ENCODE data around the gene RAB29.
"Not testable (repeated sequence)": the region's sequence is repeated elsewhere in the genome, so short reads cannot be mapped to it uniquely, and the experiment has no call there.

The RAB29 gene

DNA sequence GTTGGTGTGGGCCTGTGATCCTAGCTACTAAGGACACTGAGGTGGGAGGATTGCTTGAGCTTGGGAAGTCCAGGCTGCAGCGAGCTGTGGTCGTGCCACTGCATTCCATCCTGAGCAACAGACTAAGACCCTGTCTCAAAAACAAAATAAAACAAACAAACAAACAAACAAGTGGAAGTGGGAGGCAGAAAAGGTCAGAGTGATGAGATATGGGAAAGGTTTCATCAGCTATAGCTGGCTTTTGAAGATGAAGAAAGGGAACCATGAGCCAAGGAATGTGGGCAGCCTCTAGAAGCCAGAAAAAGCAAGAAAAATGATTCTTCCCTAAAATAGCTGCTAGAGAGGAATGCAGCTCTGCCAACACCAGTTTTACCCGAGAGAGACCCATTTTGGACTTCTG lies 14.7 kb downstream of the RAB29 start:
- no peak for DNase-seq

DNA sequence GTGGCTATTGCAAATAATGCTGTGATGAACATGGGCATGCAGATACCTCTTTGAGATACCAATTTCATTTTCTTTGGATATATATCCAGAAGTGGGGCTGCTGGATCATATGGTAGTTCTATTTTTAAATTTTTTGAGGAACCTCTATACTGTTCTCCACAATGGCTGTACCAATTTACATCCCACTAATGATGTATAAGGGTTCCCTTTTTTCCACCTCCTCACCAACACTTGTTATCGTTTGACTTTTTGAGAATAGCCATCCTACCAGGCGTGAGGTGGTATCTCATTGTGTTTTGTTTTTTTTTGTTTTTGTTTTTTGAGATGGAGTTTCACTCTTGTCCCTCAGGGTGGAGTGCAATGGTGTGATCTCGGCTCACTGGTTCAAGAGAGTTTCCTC lies 18.7 kb downstream of the RAB29 start:
- DNase-seq, result no peak

DNA sequence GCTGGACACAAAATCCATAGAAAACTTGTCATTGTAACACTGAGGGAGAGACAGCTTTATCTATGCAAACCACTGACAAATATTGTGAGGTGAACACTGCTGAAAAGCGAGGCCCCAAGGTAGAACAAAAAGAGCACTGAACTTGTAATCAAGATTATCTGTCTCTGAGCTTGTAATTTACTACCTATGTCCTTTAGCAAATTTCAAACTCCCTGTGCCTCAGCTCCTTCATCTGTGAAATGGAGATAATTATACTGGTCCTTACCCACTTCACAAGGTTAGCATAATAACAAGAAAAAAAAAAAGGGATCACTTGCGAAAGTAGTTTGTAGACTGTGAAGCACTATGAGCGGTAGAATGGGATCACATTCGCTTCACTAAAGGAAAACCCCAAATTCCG lies 20.4 kb downstream of the RAB29 start:
- no peak for DNase-seq

DNA sequence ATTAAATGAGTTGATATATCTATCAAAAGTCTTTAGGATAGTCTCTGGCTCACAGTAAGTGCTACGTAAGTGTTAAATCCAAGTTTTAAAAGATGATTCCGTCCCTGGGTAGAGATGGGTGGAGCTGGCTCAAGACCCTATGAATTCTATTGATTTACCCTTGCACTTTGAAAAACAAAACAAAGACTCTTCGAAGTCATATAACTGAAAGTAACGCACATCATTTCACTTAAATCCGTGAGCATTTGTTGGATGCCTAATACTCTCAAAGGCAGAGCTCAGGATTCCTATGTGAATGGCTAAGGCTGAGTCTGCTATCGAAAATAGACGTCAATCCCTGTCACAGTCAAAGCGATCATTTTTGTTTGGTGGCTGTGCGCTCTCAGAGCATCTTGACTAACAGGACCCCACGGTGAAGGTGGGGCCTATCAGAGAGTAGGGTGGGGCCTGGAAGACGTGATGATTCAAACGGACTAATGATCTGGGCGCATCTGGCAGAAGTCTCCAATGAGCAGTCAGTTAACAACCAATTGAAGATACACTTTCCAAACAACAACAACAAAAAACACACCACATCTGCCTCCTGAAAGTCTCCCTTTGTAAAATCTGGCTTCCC lies 24.1 kb downstream of the RAB29 start:
- no peak for DNase-seq

DNA sequence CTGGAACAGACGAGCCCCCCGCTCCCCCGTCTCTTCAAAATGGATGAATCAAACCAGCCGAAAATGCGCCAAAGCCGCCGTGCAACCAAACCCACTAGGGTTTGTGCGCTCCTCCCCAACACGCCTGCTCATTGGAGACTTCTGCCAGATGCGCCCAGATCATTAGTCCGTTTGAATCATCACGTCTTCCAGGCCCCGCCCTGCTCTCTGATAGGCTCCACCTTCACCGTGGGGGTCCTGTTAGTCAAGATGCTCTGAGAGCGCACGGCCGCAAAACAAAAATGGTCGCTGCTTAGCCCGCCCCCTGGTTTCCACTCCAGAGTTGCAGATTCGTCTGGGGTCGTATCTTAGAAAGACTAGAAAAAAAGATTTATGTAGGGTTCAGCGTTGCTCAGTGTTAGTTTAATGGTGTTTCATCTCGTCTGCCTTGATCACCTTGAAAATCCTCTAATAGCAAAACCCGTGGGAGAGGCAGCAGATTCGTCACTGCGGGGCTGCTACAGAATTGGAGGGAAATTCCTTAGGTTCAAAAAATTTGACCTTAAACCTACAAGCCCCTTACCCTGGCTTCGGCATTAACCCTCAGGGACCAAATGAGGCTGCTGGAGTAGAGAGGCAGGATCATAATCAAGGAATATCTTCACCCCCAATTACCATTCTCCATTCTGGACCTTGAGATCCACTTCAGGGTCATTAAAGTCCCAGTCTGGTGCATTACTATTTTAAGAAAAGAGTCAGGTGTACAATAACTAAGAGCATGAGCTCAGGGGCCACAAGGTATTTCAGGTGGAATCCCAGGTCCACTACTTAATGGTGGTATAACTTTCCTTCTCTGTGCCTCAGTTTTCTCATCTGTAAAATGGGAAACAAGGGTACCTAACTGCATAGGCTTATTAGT lies 24.9 kb downstream of the RAB29 start, which contains the start of gene NUCKS1:
Gene NUCKS1 (minus strand): TSS at position 45 of the 898 bp plus-strand sequence. CDS start 209 bp downstream, outside the sequence.
- peak; percentile 99 for DNase-seq

DNA sequence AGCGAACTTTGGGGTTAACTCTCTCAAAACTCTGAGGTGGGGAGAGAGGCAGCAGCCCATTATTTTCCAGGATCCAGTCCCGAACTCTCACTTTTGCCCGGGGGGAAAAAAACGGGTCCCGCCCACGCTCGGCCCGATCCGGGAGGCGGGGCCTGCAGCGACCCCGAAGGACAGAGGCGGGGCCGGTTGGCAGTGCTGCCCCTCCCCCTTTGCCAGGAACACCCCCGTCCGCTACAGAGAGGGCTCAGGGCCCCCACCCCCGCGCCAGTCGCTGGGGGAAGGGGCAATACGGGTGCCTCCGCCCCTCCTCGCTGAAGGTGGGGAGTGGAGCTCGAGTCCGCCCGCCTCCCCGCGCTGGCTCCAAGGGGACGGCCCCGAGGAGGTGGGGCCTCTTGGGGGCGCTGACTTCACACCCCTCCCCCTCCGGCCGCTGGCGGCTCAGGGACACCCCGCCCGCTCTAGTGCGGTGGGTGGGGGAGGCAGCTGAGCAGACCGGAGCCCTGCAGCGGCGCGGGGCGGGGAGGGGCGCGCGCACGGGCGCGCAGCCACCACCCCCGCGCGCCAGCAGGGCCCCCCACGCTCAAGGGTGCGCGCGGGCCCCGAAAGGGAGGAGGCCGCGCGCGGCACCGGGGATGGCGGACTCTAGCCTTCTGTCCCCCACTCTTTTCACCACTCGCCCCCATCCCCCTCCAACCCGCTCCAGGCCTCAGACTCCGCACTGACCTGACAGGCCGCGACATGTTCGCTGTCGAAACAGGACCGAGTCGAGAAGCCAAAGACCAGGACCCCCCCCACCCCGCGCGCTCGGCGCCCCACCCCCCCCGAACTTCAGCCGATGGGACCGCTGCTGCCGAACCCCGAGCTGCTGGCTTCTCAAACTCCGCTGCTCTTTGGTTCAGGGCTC lies 25.8 kb downstream of the RAB29 start:
- peak; percentile 98 for DNase-seq

DNA sequence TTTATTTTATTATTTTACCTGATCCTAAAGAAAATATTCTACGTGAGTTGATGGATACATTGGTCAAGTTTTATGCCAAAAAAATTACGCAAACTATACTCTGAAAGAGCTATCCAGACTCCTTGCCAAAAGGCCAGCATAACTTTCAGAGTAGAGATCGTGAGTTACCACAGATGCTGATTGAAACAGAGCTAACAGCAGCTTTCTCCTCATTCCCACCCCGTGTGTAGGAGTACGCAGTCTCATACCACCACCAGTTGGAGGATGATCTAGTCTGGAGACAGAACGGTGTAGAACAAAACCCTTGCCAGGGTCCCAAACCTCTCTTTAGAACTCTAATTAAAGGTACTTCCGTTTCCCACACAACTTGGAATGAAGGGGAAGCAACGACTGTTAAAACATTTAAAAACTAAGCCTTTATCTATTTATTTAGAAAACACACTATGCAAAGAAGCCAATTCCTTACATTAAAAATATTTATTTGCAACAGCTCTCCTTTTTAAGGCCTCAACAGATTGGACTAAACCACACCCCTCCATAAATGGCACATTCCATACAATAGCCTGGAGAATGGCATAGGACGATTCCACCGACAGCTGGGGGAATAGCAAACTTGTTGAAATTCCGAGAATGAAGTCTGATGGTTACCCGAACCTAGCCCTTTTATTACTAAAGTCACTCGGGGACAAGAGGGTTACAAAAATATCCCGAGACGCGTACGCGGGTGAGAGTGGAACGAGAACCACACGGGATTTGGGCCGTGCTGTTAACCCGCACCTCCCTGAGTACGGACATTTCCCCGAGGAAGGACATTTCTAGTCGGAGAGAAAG lies 26.7 kb downstream of the RAB29 start:
- DNase-seq, result peak; percentile 66

DNA sequence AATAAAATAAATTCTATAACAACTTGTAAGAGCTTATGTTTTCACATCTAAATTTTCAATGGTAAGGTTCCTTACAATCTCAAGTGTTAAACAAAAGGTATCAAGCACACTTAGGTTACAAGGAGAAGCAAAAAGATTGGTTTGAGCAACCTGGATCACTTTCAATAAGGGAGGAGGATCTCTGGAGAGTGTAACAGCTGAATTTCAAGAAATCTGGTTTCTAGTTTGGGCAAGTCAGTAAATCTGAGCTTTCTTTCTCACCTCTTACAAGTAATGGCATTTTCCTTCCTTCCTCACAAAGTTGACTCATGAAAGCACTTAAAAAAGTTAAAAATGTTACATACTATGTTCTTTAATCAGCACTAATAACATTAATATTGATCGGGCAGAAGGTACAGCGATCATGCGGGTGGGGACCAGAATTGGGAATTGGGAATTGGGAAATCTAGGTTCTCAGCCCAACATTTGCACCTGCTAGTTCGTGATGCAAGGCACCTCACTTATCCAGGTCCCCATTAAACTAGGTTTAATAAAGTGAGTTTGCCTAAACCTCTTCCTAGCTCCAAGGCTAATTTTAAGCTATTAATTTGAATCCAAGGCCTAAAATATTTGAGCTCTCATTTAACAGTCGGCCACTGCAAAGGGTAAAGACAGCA lies 28.4 kb downstream of the RAB29 start:
- DNase-seq, result no peak

DNA sequence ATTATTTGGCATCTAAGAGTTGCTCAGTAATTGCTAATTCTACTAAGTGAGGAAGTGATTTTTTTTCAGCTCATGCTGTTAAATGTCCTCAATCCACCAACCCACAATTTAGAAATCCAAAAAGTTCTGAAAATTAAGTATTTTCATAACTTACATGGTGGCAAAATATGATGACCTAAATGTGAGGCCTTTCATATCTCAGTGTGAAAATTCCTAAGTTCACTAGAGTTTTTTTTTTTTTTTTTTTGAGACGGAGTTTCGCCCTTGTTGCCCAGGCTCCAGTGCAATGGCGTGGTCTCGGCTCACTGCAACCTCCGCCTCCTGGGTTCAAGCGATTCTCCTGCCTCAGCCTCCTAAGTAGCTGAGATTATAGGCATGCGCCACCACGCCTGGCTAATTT lies 30.9 kb downstream of the RAB29 start:
- DNase-seq, result no peak

DNA sequence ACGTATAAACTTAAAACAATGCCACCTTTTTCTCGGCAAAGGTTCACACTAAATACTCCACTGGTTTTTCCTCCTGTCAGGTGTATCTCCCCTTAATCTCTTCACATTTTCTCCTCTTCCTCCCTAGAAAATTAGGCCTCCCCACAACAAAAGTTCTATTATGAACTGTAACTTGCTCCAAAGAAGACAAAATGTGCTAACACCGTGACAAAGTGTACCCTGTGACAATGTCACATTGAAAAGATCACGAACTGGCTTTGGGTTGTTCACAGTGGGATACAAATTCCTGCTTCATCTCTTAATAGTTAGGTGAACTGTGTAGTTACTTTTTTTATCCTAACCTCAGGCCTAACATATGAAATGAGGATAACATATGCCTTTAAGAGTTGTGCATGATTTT lies 31.3 kb downstream of the RAB29 start:
- DNase-seq, result no peak

DNA sequence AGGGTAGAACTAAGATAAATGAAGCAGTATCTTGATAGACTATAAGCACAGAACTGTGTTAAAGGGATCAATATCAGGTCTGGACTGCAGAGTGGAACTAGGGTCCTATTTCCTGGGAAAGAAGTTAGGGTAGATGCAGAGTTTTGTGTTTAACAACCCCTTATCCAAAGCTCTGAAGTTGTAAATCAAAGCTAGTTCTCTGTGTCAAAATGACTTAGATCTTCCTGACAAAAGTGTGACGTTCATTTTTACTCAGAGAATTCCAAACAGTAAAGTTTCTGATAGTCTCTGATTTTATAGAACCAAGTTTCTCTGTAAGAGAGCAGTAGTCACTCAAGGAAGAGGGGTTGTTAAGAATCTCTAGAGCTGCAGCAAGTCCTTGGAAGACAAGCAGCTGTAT lies 33.6 kb downstream of the RAB29 start:
- no peak for DNase-seq

DNA sequence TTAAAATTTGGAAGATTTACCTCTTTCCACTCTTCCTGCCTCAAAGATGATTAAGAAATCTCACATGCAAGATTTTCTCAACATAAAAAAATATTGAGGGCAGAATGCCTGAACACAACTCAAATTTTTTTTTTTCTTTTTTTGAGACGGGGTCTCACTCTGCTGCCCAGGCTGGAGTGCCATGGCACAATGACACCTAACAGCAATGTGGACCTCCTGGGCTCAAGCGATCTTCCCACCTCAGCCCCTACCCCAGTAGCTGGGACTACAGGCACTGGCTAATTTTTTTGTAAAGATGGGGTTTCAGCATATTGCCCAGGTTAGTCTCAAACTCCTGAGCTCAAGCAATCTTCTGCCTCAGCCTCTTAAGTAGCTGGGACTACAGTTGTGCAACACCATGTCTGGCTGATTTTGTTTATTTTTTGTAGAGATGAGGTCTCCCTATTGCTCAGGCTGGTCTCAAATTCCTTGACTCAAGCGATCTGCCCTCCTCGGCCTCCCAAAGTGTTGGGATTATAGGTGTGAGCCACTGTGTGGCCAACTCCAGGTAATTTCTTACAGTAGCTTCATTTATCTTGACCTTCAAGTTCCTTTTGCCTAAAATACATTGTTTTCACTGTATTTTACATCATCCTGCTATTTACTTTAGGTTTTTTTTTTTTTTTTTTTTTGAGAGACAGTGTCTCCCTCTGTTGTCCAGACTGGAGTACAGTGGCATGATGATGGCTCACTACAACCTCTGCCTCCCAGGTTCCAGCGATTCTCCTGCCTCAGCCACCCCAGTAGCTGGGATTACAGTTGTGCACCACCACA lies 35.7 kb downstream of the RAB29 start:
- DNase-seq, result no peak

DNA sequence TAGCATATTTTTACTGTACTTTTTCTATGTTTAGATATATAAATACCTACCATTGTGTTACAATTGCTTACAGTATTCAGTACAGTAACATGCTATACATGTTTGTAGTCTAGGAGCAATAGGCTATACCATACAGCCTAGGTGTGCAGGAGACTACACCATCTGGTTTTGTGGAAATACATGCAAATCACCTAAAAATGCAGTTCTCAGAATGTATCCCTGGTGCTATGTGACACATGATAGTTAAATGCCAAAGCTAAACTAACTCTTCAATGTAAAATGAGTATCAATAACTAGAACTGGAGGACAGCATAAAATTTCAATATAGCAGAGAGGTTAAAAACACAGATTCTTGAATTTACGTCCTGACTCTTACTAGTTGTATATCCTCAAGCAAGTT lies 40.1 kb downstream of the RAB29 start:
- DNase-seq, result no peak

DNA sequence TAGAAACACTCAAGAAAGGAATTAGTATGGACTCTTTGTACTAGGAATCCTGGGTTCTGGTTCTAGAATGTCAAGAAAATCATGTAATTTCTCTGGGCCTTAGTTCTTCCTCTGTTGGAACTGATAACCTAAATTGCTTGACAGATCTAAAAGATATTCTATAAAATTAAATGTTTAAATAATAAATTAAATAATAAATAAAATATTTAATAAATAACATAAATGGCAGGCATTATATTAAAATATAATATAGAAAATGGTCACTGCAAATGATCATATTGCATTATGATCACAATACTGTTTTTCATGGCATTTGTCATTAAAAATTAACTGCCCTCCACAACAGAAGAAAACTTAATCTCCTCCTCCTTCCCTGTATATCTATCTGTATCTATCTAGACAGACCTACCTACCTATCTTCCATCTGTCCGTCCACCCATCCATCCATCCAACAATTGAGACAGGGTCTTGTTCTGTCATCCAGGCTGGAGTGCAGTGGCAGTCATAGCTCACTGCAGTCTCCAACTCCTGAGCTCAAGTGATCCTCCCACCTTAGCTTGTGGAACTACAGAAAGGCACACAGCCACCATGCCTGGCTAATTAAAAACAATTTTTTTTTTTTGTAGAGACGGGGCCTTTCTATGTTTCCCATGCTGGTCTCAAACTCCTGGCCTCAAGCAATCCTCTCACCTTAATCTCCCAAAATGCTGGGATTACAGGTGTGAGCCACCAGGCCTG lies 41.7 kb downstream of the RAB29 start:
- no peak for DNase-seq

DNA sequence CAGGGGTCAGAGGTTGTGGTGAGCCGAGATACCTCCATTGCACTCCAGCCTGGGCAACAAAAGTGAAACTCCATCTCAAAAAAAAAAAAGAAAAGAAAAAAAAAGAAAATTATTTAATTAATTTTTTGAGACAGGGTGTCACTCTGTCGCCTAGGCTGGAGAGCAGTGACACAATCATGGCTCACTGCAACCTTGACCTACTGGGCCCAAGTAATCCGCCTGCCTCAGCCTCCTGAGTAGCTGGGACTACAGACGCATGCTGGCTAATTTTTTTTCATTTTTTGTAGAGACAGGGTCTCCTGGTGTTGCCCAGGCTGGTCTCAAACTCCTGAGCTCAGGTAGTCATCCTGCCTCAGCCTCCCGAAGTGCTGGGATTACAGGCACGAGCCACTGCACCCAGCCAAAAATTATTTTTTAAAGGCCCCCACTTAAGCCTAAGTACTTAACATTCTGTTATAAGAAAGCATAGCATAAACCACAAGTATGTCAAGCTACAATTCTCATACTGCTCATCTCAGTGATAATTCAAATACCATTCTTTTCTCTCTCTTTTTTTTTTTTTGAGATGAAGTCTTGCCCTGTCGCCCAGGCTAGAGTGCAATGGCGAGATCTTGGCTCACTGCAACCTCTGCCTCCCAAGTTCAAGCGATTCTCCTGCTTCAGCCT lies 45.2 kb downstream of the RAB29 start:
- DNase-seq, result no peak

DNA sequence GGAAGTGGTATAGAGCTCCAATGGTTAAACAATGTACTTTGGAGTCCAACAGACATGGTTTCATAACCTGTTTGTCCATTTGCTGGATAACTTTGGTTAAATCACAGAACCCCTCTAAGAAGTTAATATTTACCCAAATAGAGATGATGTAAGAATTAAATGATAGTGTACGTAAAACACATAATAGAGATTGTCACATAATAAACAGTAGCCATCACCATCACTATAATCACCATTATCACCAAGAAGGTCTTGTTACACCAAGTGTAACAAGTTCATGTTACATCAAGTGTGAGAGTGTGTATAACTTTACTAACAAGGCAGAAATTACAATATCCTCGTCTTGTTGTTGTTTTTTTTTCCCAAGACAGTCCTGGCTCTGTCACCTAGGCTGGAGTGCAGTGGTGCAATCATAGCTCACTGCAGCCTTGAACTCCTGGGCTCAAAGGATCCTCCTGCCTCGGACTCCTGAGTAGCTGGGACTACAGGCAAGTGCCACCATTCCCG lies 48.6 kb downstream of the RAB29 start:
- no peak for DNase-seq

DNA sequence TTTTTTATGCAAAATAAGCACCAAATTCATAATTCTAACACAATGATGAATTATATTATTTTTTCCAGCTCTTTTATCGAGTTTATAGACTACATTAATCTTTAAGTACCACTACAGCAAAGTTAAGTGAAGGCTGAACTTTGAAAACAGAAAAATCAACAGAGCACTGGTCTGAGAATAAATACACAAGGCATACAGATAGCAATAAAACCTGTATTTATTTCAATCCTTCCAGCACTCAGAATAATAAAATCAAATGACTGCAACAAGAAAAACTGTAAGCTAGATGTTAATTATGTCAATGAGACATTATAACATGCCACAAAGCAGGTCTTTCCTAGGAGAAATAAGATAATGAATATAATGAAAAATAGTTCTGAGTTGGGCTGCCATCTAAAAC lies 49.8 kb downstream of the RAB29 start:
- no peak for DNase-seq

DNA sequence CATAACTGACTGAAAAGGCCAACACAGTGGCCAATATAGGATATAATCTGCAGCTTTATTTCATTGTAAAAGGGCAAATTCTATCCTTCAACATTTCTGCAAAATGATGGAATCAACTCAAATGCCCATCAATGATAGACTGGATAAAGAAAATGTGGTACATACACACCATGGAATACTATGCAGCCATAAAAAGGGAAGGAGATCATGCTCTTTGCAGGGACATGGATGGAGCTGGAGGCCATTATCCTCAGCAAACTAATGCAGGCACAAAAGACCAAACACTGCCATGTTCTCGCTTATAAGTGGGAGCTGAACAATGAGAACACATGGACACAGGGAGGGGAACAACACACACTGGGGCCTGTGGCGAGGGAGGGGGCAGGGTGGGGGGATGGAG lies 54.5 kb downstream of the RAB29 start:
- DNase-seq, result not testable (repeated sequence)

DNA sequence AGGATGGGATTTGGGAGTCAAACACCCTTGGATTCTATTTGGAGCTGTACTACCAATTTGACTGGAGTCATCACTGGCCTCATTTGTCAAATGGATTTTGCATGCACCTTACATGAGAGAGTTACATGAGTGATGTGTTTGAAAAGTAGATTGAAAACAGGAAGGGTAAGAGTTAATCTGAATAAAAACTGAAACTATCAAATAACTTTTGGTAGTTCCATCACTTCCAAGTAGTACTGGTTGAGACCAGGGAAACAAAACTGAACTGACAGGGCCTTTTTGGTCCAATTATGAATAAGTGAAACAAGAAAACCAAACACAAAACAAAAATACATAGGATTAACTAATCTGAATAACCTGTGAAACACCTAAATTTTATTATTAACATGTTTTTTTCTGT lies 55.5 kb downstream of the RAB29 start:
- DNase-seq, result no peak

All from activated effector memory CD4-positive, alpha-beta T cell treated with anti-CD3 and anti-CD28 coated beads, Interleukin-2, amount 50 U/mL, for 16 hours (primary cell).